Superior temporal gyrus (tissue), 1 donor: ENCODE measurements around the gene FHAD1.

ENCODE experiments used
- DNase-seq: peaks from one replicate; pipeline ENCODE4 v3.0.0-alpha.2; 2016; ENCODE audit errors: extremely low spot score

FHAD1 gene

DNA sequence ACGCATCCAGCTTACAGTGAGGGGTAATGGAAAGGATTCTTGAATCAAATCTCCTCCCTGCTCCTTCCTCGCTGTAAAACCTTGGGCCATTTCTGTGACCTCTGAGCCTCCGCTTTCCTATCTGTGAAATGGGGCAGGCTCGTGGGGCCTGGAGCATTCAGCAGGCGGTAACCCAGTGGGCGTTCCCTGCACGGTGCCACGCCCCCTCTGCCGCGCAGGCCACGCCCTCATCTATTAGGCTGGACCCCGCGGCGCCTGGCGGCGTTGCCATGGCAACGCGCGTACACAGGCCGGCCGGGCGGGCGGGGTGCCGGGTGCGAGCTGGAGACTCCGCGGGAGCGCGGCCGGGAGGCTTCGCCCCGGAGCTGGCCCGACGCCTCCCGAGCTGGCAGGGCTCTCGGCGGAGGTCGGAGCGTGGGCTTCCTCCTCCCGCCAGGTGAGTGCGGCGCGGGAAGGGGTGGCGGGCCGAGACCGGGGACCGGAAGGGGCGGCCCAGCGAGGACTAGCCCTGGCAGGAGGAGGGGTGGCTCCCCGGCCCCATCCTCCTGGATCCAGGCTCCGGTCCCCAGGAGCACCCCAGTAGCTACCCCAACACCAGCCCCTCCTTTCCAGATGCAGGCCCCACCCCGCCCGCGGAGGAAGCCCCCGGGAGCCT, at the start of gene FHAD1:
Gene FHAD1 (plus strand): TSS at position 264 of the 655 bp plus-strand sequence. CDS start 4,562 bp downstream, outside the sequence.
- no peak for DNase-seq

DNA sequence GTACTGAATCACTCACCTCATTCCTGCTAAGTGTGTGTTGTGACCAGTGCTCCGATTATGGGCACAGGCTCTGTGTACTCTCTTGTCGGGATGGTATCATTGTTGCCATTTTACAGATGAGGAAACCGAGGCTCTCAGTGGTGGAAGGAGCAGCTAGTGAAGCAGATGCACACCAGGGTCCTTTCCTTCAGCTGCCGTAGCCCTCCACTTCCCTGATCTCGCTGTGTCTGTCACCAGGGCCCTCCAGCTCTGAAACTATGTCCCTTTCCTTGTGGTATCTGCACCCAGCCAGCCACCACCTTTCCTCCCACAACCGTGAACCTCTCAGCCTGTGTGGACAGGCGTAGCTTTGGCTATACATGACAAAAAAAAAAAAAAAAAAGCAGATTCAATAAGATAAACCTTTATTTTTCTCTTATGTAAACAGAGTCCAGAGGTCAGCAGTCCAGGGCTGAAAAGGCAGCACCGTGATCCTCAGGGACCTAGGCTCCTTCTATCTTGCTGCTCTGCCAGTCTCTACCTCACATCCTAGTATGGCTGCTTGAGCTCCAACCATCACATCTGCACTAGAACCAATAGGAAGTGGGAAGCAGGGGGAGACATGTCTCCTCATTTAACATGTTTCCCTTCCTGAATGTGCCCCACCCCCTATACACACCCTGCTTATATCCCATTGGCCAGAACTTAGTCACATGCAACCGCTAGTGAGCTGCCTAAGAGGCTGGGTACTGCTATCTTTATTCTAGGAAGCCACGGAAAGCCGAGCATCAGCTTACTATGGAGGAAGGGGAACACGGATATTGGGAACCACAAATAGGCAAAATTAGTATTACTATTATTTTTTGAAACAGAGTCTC, 49.2 kb upstream of the FHAD1 start:
- no peak for DNase-seq

DNA sequence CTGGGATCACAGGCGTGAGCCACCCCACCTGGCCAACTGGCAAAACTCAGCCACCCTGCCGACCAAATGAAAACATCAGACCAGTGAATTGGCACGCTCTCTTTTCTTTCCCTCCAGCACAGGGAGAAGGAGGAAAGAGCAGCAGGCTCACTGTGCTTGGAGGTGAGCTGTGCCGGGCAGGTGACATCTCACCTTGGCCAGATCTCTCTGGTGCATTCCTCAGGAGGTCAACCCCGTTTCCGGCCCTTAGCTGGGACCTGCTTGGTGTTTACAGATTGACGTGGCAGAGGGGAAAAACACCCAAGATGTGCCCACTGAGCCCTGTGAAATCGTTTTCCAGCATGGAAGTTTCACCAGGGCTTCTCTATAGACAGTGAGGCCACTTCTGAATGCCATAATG, 48.3 kb upstream of the FHAD1 start:
- no peak for DNase-seq

DNA sequence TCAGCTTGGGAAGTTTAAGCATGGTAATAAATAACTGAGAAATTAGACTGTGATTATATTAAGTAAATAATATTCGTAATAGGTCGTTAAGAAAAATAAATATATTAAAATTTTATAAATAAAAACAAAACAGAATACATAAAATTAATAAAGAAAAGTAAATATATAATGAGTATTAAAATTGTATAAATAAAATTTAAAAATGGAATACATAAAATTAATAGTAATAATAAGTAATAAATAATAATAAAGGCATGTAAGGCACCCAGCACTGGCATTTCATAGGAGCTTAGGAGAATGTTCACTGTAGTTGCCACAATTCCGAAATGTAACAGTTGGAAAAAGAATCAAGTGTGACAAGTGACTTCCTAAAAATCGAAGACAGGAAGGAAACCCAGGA, 45.8 kb upstream of the FHAD1 start:
- no peak for DNase-seq

- DNase-seq = no peak
Observed at GRCh38 chr1:15201849-15202551, 45.0 kb upstream of the FHAD1 start.

DNA sequence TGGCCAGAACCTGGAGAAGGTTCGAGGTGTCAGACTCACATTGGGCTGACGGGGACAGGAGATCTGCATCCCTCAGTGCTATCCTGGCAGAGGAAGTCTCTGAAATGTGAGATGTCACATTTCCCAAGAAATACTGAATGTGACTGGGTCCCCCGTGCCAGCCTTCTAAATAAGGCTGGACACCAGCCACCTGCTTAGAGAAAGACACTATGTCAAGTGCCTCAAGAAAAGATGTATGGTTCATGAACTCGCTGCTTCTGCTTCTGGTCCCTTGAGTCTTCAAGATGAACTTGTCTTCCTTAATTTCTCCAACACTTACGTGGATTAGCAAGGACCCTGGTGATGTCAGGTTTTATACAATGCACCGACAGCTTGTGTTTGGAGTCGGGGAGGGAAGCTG, 42.1 kb upstream of the FHAD1 start:
- no peak for DNase-seq

GRCh38 chr1:15205586-15206346, 41.3 kb upstream of the FHAD1 start:
- no peak for DNase-seq

DNA sequence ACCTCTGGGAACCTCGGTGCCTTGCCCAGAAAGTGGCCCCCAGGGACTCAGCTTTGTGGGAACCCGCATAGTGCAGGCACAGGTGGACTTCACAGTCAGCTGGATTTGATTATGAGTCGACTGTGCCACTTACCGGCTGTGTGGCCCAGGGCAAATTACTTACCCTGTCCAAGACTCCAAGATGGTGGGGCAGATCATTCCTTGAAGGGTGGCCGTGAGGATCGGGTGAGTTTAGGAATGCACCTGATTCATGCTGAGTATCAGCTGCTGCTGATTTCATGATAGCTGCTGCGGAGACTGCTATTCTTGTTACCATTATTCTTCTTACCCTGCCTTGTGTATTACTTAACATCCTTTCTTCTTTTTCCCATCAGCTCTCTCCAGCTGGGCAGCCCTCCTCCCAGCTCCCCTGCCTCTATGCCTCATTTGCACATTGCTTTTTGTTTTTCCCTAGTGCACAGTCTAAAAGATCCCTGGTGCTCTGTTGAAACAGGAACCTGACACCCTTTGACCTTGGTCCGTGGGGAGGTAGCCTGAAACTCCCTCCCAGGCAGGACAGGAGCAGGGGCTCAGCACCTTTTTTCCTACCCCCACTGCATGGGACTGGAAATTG, 40.5 kb upstream of the FHAD1 start:
- DNase-seq = no peak

GRCh38 chr1:15207031-15207828, 39.8 kb upstream of the FHAD1 start:
- DNase-seq = no peak

DNA sequence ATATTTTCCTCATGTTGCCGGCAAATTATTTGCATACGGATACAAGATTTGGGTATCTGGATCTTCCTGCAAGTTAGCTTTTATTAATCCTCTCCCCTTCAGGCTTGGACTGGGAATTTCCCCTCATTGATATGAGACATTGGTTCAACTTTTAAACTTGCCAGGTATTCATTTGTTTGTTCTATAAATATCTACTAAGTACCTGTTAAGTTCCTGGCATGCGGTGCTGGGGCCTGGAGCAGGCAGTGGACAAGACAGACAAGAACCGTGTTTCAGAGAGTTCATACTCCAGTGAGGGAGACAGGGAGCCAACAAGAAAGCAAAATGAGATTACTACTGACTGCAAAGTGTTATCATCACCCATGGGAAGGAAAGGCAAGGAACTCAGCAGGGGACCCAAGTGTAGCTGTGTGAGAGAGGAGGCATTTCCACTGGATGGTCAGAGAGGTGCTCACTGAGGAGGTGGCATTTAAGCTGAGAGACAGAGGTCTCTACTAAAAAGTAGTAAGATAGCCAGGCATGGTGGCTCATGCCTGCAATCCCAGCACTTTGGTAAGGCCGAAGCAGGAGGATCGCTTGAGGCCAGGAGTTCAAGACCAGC, 39.1 kb upstream of the FHAD1 start:
- no peak for DNase-seq

GRCh38 chr1:15210651-15211375, 36.2 kb upstream of the FHAD1 start:
- no peak for DNase-seq

- no peak for DNase-seq
Observed at GRCh38 chr1:15211424-15211823, 35.6 kb upstream of the FHAD1 start.

DNA sequence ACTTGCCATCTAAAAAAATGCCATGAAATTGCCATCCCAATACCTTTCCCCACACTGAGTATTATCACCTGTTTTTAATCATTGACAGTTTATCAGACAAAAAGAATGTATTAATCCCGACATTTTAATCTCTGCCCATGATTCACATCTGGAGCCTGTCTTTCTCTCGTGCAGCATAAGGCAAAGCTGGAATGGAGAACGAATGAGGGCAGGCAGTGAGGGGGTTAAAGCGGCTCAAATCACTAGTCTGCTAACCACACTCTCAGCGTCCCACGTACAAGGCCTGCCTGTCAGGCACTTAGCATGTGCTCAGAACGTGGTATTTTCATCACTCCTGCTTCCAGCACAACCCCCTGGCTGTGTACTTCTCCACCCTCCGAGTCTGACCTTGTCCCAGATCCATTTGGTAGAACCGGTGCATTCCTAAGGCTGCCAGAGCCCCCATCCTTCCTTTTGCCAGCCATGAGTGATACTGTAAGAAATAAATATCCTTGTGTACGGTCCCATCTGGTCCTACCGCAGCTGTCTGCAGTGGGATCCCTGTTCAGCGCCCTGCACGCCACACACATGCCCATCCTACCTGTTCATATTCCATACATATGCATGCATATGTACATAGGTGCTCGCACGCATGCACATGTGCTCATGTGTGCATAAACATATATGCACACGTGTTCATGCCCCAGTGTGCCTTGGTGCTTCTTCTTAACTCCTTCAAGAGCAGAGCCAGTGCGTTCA, 34.6 kb upstream of the FHAD1 start:
- DNase-seq = no peak

DNA sequence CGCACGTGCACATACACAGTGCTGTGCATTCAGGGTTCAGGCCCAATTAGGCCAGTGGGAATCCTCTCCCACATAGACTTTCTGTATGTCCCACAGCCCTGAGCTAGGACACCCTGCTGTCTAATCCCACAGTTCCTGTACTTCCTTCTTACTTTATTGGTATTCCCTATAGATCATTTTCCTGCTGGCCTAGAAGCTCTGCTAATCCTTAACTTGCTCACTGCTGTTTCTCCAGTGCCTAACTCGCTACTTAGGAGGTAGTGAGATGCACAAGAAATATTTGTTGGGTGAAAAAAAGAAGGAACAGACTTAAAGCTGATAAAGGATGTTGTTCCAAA, 34.1 kb upstream of the FHAD1 start:
- no peak for DNase-seq

DNA sequence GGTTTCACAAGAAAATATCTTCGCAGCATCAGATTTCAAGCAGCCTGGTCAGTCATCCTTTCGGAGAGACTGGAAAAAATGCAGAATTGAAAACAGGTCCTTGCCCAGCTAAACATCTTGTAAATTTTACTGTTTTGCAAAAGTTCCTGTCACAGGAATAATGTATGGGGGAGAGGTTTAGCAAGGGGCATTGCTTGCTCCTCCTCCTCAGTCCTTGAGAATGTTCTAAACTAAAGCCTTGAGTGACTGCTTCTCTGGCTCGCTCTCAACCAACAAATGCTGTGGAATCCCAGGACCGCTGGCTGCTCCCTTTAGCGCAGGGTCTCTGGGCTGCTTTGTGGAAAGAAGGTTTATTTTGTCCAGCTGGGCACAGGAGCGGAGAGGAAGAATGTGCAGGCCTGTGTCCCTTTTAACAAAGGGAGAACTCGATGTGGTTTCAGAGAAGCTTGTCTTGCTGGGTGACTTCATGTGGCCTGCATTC, 33.6 kb upstream of the FHAD1 start:
- no peak for DNase-seq

DNA sequence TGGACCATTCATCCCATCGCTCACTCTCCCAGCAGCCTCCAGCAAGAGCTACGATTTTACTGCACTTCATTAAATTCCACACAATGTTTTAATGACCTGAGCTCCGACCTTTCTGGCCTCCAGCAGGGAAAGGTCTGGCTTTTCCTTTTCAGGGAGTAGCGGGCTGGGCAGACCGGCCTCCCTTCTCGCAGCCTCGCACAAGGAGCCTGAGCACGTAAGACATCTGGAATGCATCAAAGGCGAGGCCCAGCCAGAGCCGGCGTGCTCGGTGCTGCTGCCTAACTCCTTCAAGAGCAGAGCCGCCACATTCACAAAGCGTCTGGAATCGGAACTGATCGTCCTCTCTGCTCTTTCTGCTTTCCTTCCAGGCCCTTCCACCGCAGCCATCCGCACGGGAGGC, 32.5 kb upstream of the FHAD1 start:
- DNase-seq = no peak

- no peak for DNase-seq
Observed at GRCh38 chr1:15215116-15215515, 31.9 kb upstream of the FHAD1 start.

GRCh38 chr1:15217654-15218053, 29.4 kb upstream of the FHAD1 start:
- no peak for DNase-seq
